Body of pancreas (tissue), 4 donors: Measurements from ENCODE around the gene TCF12.

Source experiments
- CTCF ChIP-seq, 7 experiments: fragments of 450-650 bp in 4 of 7; fragments of 200-600 bp in 3 of 7; sonication (generic) in 3 of 7; IDR thresholded peaks; one replicate each; pipeline ENCODE4 v1.5.1; 2016 to 2019; ENCODE audit warnings: antibody characterized with exemption in 7 of 7
- POLR2A ChIP-seq, 3 donors: fragments of 450-650 bp; IDR thresholded peaks; one replicate each; pipeline ENCODE4 v1.6.1; 2016; ENCODE audit warnings: antibody characterized with exemption in 3 of 3, mild to moderate bottlenecking in 2 of 3

GRCh38 chr15:57085267-57085666 lies 166.8 kb downstream of the TCF12 start:
- TF ChIP-seq CTCF (IDR thresholded peaks at IDR 0.05) = no peak
- TF ChIP-seq POLR2A (IDR thresholded peaks at IDR 0.05) = no peak
